Neuron (in vitro differentiated cells): ENCODE data around the gene POLR1C.
"Not testable (repeated sequence)": the region's sequence is repeated elsewhere in the genome, so short reads cannot be mapped to it uniquely, and the experiment has no call there.

Experiments used
- H2AFZ ChIP-seq: one replicate; pipeline ENCODE4 v1.6.1; 2013; ENCODE audit warnings: low read depth, mild to moderate bottlenecking, inconsistent platforms, low read length, moderate library complexity
- H3K27me3 ChIP-seq: one replicate; pipeline ENCODE4 v1.6.1; 2013; ENCODE audit warnings: low read length; ENCODE audit not compliant: insufficient read depth
- H3K36me3 ChIP-seq: one replicate; pipeline ENCODE4 v1.6.1; 2013; ENCODE audit warnings: low read length; ENCODE audit not compliant: insufficient read depth
- H3K4me1 ChIP-seq: one replicate; pipeline ENCODE4 v1.6.1; 2013; ENCODE audit warnings: low read length; ENCODE audit not compliant: insufficient read depth
- H3K4me3 ChIP-seq: 2 replicates; pipeline ENCODE4 v1.5.1; 2013; ENCODE audit warnings: mild to moderate bottlenecking, low read length, moderate library complexity
- H3K9me3 ChIP-seq: one replicate; pipeline ENCODE4 v1.6.1; 2013; ENCODE audit warnings: low read length

Gene POLR1C

GRCh38 chr6:43516697-43517504, at the start of gene POLR1C, which contains the start of gene YIPF3:
Gene POLR1C, plus strand, starts transcription at chr6:43517089. Its CDS starts 21 bp downstream, at chr6:43517110.
Gene YIPF3, minus strand, starts transcription at chr6:43516926. Its CDS starts 119 bp downstream, at chr6:43516807.
- no peaks in the 10 kb centered on the region for H3K27me3 ChIP-seq
- no peaks in the 10 kb centered on the region for H3K9me3 ChIP-seq
- H3K36me3 ChIP-seq, result peaks cover 57% of the 10 kb centered on the region
- peak within 1 kb of the TSS; percentile 35 for H2AFZ ChIP-seq
- peaks cover 19% of the 10 kb centered on the region for H3K4me1 ChIP-seq
- peak within 1 kb of the TSS; percentile 95 for H3K4me3 ChIP-seq

- H3K36me3 ChIP-seq, H3K4me3 ChIP-seq, H3K27me3 ChIP-seq, H2AFZ ChIP-seq, H3K4me1 ChIP-seq, H3K9me3 ChIP-seq: not testable (repeated sequence)
Observed at GRCh38 chr6:43467265-43467664, 49.6 kb upstream of the POLR1C start.

GRCh38 chr6:43467752-43468151, 49.1 kb upstream of the POLR1C start:
- Histone ChIP-seq H3K36me3 (no peaks in the 10 kb centered on the region), H3K4me3 (no peak overlapping the region), H2AFZ (no peak overlapping the region), H3K4me1 (peaks cover 7% of the 10 kb centered on the region), H3K9me3 (no peaks in the 10 kb centered on the region), H3K27me3 (no peaks in the 10 kb centered on the region)

GRCh38 chr6:43468240-43468639, 48.6 kb upstream of the POLR1C start:
- H2AFZ ChIP-seq, result no peak overlapping the region
- no peak overlapping the region for H3K4me3 ChIP-seq
- H3K4me1 ChIP-seq, result peaks cover 7% of the 10 kb centered on the region

GRCh38 chr6:43468748-43469681, 47.9 kb upstream of the POLR1C start:
- no peaks in the 10 kb centered on the region for H3K27me3 ChIP-seq
- H3K36me3 ChIP-seq, result no peaks in the 10 kb centered on the region
- H2AFZ ChIP-seq, result no peak overlapping the region
- peaks cover 7% of the 10 kb centered on the region for H3K4me1 ChIP-seq
- H3K9me3 ChIP-seq, result no peaks in the 10 kb centered on the region
- no peak overlapping the region for H3K4me3 ChIP-seq

More at GRCh38 chr6:43468240-43468639, 48.6 kb upstream of the POLR1C start:
- H3K36me3 ChIP-seq, result no peaks in the 10 kb centered on the region
- no peaks in the 10 kb centered on the region for H3K27me3 ChIP-seq
- no peaks in the 10 kb centered on the region for H3K9me3 ChIP-seq

- Histone ChIP-seq H3K4me3 (no peak overlapping the region), H3K9me3 (no peaks in the 10 kb centered on the region), H3K36me3 (no peaks in the 10 kb centered on the region), H2AFZ (no peak overlapping the region), H3K4me1 (peaks cover 7% of the 10 kb centered on the region), H3K27me3 (no peaks in the 10 kb centered on the region)
Observed at GRCh38 chr6:43469947-43470346, 46.9 kb upstream of the POLR1C start.

- Histone ChIP-seq H3K36me3 (no peaks in the 10 kb centered on the region), H3K9me3 (no peaks in the 10 kb centered on the region), H3K4me3 (no peak overlapping the region), H3K27me3 (no peaks in the 10 kb centered on the region), H2AFZ (no peak overlapping the region), H3K4me1 (peaks cover 7% of the 10 kb centered on the region)
Observed at GRCh38 chr6:43471399-43471798, 45.5 kb upstream of the POLR1C start.

- H3K4me1 ChIP-seq, result peaks cover 11% of the 10 kb centered on the region
- H3K36me3 ChIP-seq, result no peaks in the 10 kb centered on the region
- no peak overlapping the region for H2AFZ ChIP-seq
- no peak overlapping the region for H3K4me3 ChIP-seq
- no peaks in the 10 kb centered on the region for H3K9me3 ChIP-seq
- no peaks in the 10 kb centered on the region for H3K27me3 ChIP-seq
Observed at GRCh38 chr6:43472515-43472914, 44.4 kb upstream of the POLR1C start.

- Histone ChIP-seq H3K9me3 (no peaks in the 10 kb centered on the region), H3K27me3 (no peaks in the 10 kb centered on the region), H3K4me3 (no peak overlapping the region), H3K4me1 (peaks cover 17% of the 10 kb centered on the region), H2AFZ (no peak overlapping the region), H3K36me3 (no peaks in the 10 kb centered on the region)
Observed at GRCh38 chr6:43475516-43475915, 41.4 kb upstream of the POLR1C start.

GRCh38 chr6:43476746-43477145, 40.1 kb upstream of the POLR1C start:
- Histone ChIP-seq H2AFZ (peak overlapping the region; percentile 95), H3K36me3 (no peaks in the 10 kb centered on the region), H3K9me3 (no peaks in the 10 kb centered on the region), H3K27me3 (no peaks in the 10 kb centered on the region), H3K4me3 (peak overlapping the region; percentile 65), H3K4me1 (peaks cover 20% of the 10 kb centered on the region)

- H3K36me3 ChIP-seq, result no peaks in the 10 kb centered on the region
Observed at GRCh38 chr6:43477235-43478007, 39.5 kb upstream of the POLR1C start, which contains the start of gene TJAP1. Gene TJAP1, plus strand, starts transcription at chr6:43477570. Its CDS starts 21,432 bp downstream, at chr6:43499002.

GRCh38 chr6:43478008-43478372, 38.9 kb upstream of the POLR1C start:
- Histone ChIP-seq H3K4me3 (peak overlapping the region; percentile 65), H2AFZ (no peak overlapping the region), H3K27me3 (no peaks in the 10 kb centered on the region), H3K9me3 (no peaks in the 10 kb centered on the region), H3K36me3 (no peaks in the 10 kb centered on the region), H3K4me1 (peaks cover 20% of the 10 kb centered on the region)

More at GRCh38 chr6:43477235-43478007, 39.5 kb upstream of the POLR1C start, which contains the start of gene TJAP1:
- no peaks in the 10 kb centered on the region for H3K9me3 ChIP-seq
- H3K4me3 ChIP-seq, result peak within 1 kb of the TSS; percentile 65
- peaks cover 20% of the 10 kb centered on the region for H3K4me1 ChIP-seq
- peak within 1 kb of the TSS; percentile 95 for H2AFZ ChIP-seq
- no peaks in the 10 kb centered on the region for H3K27me3 ChIP-seq
